Uterine smooth muscle cell (primary cell): ENCODE data around the gene COX6B2. TPM values are rescaled to one million over a fixed set of nuclear protein-coding genes. Genes with fewer than 3 reads are reported as not detected.

Source experiments
- total RNA-seq: library from RNA; depleted of rRNA; stranded (reverse); fragments of >200 nt; gene quantifications from 2 replicates; pipeline ENCODE4 v1.2.3, GENCODE V29; 2014

Gene COX6B2
- not detected in 2 replicates for total RNA-seq

GRCh38 chr19:55354698-55355212 is at the start of gene COX6B2:
Gene COX6B2 (minus strand): TSS chr19:55354719. CDS start chr19:55354521, 198 bp downstream.

DNA sequence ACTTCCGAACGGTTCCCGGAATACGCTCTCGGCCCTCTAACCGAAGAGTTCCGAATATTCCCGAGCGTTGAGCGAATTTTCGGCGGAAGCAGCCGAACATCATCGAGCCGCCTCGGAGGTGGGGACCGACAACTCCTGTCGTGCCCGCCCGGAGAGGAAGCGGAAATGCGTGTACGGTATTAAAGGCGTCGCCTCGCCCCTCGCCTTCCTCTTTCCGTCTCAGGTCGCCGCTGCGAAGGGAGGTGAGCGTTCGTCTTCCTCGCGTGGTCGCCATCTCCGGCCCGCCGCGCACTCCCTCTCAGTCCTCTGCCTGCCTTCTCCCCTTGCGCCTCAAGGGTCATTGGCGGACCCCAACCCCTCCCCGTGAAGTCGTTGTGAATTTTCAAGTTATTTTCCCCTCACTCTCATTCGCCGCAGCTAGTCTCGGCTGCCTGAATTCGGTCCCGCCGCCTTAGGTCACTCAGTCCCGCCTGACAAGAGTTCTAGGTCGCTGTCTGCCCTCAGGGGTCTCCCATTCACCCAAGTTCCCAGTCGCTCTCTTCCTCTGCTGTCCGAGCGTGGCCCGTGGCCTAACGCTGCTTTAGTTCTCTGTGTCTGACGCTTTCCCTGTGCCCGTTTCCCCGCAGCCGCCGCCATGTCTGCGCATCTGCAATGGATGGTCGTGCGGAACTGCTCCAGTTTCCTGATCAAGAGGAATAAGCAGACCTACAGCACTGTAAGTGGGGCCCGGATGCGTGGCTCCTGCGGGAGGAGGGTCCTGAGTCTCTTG is 31.4 kb upstream of the COX6B2 start, which contains the start of gene RPL28:
RPL28 (plus strand) TSS at position 209 of the 769 bp plus-strand sequence; CDS start at position 635, 426 bp downstream.

GRCh38 chr19:55384131-55384919 is 29.8 kb upstream of the COX6B2 start, which contains the start of gene TMEM238:
Gene TMEM238 (minus strand): TSS chr19:55384292. CDS start chr19:55384259, 33 bp downstream.

GRCh38 chr19:55376241-55376933 is 21.9 kb upstream of the COX6B2 start, which contains the start of gene TMEM190:
Gene TMEM190 (plus strand): TSS chr19:55376826. CDS start chr19:55376854, 28 bp downstream.

GRCh38 chr19:55370305-55370988 is 15.9 kb upstream of the COX6B2 start, which contains the start of gene IL11:
Gene IL11 (minus strand): TSS chr19:55370463. CDS start chr19:55370310, 153 bp downstream.

GRCh38 chr19:55362990-55363716 is 8.6 kb upstream of the COX6B2 start, which contains the start of gene GARIN5B:
Gene GARIN5B (minus strand): TSS chr19:55363260. CDS start chr19:55363066, 194 bp downstream.

DNA sequence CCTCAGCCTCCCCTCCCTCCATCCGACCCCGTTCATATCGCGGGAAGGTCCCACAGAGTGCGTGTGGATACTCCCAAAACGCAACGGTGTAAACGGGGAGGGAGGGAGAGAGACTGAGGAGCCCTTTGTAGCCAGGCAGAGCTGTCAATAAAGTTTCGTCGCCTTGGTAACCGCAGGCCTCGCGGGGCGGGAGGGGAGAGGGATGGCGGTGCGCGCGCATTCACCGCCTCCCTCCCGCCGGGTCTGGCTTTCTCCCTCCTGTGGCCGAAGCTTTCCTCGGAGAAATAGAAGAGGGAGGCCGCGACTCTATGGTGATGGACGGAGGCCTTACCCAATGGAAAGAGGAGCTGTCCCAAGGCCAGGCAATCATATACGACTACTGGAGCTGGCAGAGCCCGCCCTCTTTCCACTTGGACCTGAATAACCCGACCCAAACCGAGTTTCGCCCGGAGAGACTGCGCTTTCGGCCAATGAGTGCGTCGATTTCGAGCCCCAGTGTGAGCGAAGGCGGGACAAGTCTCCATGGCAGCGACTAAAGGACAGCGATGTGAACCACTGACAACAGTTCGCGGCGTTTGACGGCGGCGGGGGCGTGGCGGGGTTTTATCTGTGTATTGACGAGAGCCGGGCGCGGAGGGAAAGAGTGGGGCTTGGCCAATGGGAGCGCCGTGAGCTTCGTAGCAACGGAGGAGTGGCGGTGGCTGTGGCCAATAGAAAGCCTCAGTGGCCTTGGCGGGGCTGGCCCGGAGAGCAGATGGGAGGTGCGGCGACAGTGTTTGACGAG is 15.2 kb downstream of the COX6B2 start, which contains the start of gene KMT5C:
KMT5C (plus strand) TSS at position 772 of the 784 bp plus-strand sequence. CDS start 2,061 bp downstream, outside the sequence.

DNA sequence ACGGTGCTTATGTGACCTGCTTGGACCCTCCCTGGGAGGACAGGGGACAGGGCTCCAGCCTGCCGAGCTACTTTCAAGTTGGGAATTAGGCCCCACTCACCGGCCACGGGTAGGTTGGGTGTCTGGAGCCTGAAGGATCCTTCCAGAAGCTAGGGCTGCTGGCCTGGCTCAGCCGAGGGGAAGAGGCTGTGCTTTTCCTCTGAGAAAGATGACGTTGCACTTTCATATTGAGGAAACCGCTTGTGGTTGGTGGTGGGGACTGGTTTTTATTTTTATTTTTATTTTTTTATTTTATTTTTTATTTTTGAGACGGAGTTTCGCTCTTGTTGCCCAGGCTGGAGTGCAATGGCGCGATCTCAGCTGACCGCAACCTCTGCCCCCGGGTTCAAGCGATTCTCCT is 29.3 kb downstream of the COX6B2 start, which contains the start of gene TMEM150B:
TMEM150B (minus strand) TSS at position 170 of the 400 bp plus-strand sequence. CDS start 4,305 bp downstream, outside the sequence.

Other genes starting within 250 kb of the COX6B2 start
- 44.6 and 50.9 TPM in 2 replicates for gene PPP1R12C, start 237.1 kb downstream of the COX6B2 start, total RNA-seq
- 4.1 and 4.5 TPM in 2 replicates for gene TNNT1, start 205.5 kb downstream of the COX6B2 start, total RNA-seq
- not detected in 2 replicates for gene TNNI3, start 197.0 kb downstream of the COX6B2 start, total RNA-seq
- 0.33 and 0.75 TPM in 2 replicates for gene DNAAF3, start 188.1 kb downstream of the COX6B2 start, total RNA-seq
- gene SYT5, start 174.4 kb downstream of the COX6B2 start, total RNA-seq, result under 0.01 and 0.12 TPM in 2 replicates
- gene PTPRH, start 145.2 kb downstream of the COX6B2 start, total RNA-seq, result 7.4 and 15.3 TPM in 2 replicates
- 1.6 and 1.7 TPM in 2 replicates for gene TMEM86B, start 126.0 kb downstream of the COX6B2 start, total RNA-seq
- gene PPP6R1, start 95.7 kb downstream of the COX6B2 start, total RNA-seq, result 34.7 and 45.9 TPM in 2 replicates
- 32.7 and 45.6 TPM in 2 replicates for gene HSPBP1, start 74.6 kb downstream of the COX6B2 start, total RNA-seq
- gene BRSK1, start 70.7 kb downstream of the COX6B2 start, total RNA-seq, result 7.0 and 9.2 TPM in 2 replicates
- not detected in 2 replicates for gene TMEM150B, start 29.4 kb downstream of the COX6B2 start, total RNA-seq
- gene KMT5C, start 14.8 kb downstream of the COX6B2 start, total RNA-seq, result 6.5 and 12.1 TPM in 2 replicates
- gene GARIN5B, start 8.5 kb upstream of the COX6B2 start, total RNA-seq, result not detected in 2 replicates
- 6.9 and 8.5 TPM in 2 replicates for gene IL11, start 15.7 kb upstream of the COX6B2 start, total RNA-seq
- 0.37 TPM in 1 of 2 replicates, not detected in the other for gene TMEM190, start 22.1 kb upstream of the COX6B2 start, total RNA-seq
- gene TMEM238, start 29.6 kb upstream of the COX6B2 start, total RNA-seq, result 0.33 and 0.75 TPM in 2 replicates
- gene RPL28, start 31.2 kb upstream of the COX6B2 start, total RNA-seq, result 393 and 410 TPM in 2 replicates
- gene UBE2S, start 53.1 kb upstream of the COX6B2 start, total RNA-seq, result 268 and 487 TPM in 2 replicates
- gene SHISA7, start 88.6 kb upstream of the COX6B2 start, total RNA-seq, result not detected in 2 replicates
- gene ISOC2, start 106.9 kb upstream of the COX6B2 start, total RNA-seq, result 52.5 and 63.2 TPM in 2 replicates
- not detected in 2 replicates for gene C19orf85, start 110.0 kb upstream of the COX6B2 start, total RNA-seq
- gene ZNF628, start 121.9 kb upstream of the COX6B2 start, total RNA-seq, result 1.5 and 1.9 TPM in 2 replicates
- gene NAT14, start 130.5 kb upstream of the COX6B2 start, total RNA-seq, result 19.1 and 29.9 TPM in 2 replicates
- 22.4 and 38.0 TPM in 2 replicates for gene SSC5D, start 133.7 kb upstream of the COX6B2 start, total RNA-seq
- gene SBK2, start 182.4 kb upstream of the COX6B2 start, total RNA-seq, result 0.11 and 1.5 TPM in 2 replicates
- gene SBK3, start 190.8 kb upstream of the COX6B2 start, total RNA-seq, result 0.12 TPM in 1 of 2 replicates, not detected in the other
- gene ZNF579, start 226.1 kb upstream of the COX6B2 start, total RNA-seq, result 3.8 and 5.9 TPM in 2 replicates
- gene FIZ1, start 244.8 kb upstream of the COX6B2 start, total RNA-seq, result 2.7 and 3.0 TPM in 2 replicates
- gene ZNF524, start 245.6 kb upstream of the COX6B2 start, total RNA-seq, result 7.7 and 9.9 TPM in 2 replicates